BJ (cell line): ENCODE data around the gene ARHGAP12. TPM values are rescaled to one million over a fixed set of nuclear protein-coding genes. Genes with fewer than 3 reads are reported as not detected.
"Not testable (repeated sequence)": the region's sequence is repeated elsewhere in the genome, so short reads cannot be mapped to it uniquely, and the experiment has no call there.

Source experiments
- CTCF ChIA-PET: fragments of 350-600 bp; formaldehyde crosslinking; extraction: SDS; loops from one replicate; lab custom pipeline; 2021; ENCODE audit warnings: antibody characterized with exemption, inconsistent platforms; lab: Yijun Ruan, JAX
- POLR2A ChIA-PET: fragments of 300-600 bp; sonication (Branson Sonifier 250); formaldehyde crosslinking; extraction: SDS; loops from one replicate; lab custom pipeline; 2021; ENCODE audit warnings: antibody characterized with exemption; lab: Charles Lee
- DNase-seq: peaks from one replicate; pipeline ENCODE4 v3.0.0-alpha.2; 2011; ENCODE audit warnings: low read depth
- H3K27me3 ChIP-seq: 2 replicates; pipeline ENCODE4 v1.6.0; 2011; ENCODE audit warnings: low read length; ENCODE audit not compliant: control insufficient read depth, insufficient read depth
- H3K36me3 ChIP-seq: 2 replicates; pipeline ENCODE4 v1.5.1; 2011; ENCODE audit warnings: low read length; ENCODE audit not compliant: control insufficient read depth, insufficient read depth
- H3K4me3 ChIP-seq: 2 replicates; pipeline ENCODE4 v1.5.1; 2011; ENCODE audit warnings: low read depth, mild to moderate bottlenecking, control low read depth, low read length
- polyA plus RNA-seq: library from polyadenylated mRNA; depleted of rRNA; stranded (reverse); fragments of >200 nt; gene quantifications from 2 replicates; pipeline ENCODE4 v1.2.3, GENCODE V29; 2011
- TF ChIP-seq, protein P1 (sequence below): IDR thresholded peaks from 2 replicates; pipeline ENCODE4 v1.5.1; 2011; ENCODE audit warnings: low read depth, mild to moderate bottlenecking, control low read depth, inconsistent platforms, low read length, moderate library complexity; ENCODE audit not compliant: insufficient read depth

The ARHGAP12 gene
- polyA plus RNA-seq, 1 experiment = 7.5 TPM

DNA sequence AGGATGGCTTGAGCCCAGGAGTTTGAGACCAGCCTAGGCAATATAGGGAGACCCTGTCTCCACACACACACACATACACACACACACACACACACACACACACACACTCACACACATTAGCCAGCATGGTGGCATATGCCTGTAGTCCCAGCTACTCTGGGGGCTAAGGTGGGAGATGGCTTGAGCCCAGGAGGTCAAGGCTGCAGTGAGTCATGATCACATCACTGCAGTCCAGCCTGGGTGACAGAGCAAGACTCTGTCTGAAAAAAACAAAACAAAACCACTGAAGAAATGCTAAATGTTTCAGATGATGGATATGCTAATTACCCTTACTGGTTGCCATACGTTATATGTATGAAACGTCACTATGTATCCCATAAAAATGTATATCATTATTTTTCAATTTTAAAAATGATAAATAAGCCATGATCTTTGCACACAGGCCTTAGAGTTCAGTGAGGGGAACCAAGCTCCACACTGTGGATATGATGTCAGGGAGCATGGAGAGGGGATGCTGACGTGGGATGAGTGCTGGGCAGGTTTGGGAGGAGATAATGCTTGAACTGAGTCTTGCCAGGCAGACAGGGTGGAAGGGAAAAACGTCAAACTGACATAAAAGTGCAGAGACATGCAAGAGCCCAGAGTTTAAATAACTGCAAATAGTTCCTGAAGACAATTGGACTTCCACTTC is 45.9 kb upstream of the ARHGAP12 start:
- POLR2A ChIA-PET = no interaction called here
- no peak for DNase-seq
- H3K27me3 ChIP-seq = no peaks in the 10 kb centered on the region
- no peaks in the 10 kb centered on the region for H3K36me3 ChIP-seq
- TF ChIP-seq, protein P1, sequence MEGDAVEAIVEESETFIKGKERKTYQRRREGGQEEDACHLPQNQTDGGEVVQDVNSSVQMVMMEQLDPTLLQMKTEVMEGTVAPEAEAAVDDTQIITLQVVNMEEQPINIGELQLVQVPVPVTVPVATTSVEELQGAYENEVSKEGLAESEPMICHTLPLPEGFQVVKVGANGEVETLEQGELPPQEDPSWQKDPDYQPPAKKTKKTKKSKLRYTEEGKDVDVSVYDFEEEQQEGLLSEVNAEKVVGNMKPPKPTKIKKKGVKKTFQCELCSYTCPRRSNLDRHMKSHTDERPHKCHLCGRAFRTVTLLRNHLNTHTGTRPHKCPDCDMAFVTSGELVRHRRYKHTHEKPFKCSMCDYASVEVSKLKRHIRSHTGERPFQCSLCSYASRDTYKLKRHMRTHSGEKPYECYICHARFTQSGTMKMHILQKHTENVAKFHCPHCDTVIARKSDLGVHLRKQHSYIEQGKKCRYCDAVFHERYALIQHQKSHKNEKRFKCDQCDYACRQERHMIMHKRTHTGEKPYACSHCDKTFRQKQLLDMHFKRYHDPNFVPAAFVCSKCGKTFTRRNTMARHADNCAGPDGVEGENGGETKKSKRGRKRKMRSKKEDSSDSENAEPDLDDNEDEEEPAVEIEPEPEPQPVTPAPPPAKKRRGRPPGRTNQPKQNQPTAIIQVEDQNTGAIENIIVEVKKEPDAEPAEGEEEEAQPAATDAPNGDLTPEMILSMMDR = no peak
- no peak overlapping the region for H3K4me3 ChIP-seq
- CTCF ChIA-PET = interaction anchor here (0.6 to 1.1 kb wide), 4 partner anchors 10 to 201 kb away, joined by 3 to 5 read pairs (median 4); no protein-coding TSS in a partner anchor

DNA sequence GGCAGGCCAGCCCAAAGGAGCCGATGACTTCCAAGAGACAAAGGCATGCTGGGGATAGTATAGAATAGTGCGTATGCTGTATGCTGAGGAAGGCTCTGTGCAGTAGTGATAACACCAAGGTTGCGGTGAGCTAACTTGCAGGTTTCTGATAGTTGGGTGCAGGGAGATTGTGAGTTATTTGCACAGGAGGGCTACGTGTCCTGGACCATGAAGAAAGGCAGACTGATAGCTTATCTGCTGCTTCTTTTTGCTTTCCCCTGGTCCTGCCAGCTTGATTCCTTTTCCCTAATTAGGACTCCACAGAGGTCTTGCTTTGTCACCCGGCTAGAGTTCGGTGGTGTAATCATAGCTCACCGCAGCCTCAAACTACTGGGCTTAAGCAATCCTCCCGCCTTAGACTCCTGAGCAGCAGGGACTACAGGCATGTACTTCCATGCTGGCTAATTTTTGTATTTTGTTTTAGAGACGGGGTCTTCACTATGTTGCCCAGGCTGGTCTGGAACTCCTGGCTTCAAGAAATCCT is 43.9 kb upstream of the ARHGAP12 start:
- H3K4me3 ChIP-seq = no peak overlapping the region
- no peaks in the 10 kb centered on the region for H3K36me3 ChIP-seq
- ChIA-PET CTCF (interaction anchor here (0.6 to 0.8 kb wide), 2 partner anchors 10 to 13 kb away, joined by 3 read pairs; no protein-coding TSS in a partner anchor), POLR2A (no interaction called here)
- DNase-seq = no peak
- TF ChIP-seq, protein P1 = no peak
- no peaks in the 10 kb centered on the region for H3K27me3 ChIP-seq

DNA sequence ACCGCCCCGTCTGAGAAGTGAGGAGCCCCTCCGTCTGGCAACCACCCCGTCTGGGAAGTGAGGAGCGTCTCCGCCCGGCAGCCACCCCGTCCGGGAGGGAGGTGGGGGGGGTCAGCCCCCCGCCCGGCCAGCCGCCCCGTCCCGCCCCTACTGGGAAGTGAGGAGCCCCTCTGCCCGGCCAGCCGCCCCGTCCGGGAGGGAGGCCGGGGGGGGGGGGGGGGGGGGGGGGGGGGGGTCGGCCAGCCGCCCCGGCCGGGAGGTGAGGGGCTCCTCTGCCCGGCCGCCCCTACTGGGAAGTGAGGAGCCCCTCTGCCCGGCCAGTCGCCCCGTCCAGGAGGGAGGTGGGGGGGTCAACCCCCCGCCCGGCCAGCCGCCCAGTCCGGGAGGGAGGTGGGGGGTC is 41.2 kb upstream of the ARHGAP12 start:
- DNase-seq, H3K27me3 ChIP-seq, H3K36me3 ChIP-seq, CTCF ChIA-PET, H3K4me3 ChIP-seq, POLR2A ChIA-PET: not testable (repeated sequence)

DNA sequence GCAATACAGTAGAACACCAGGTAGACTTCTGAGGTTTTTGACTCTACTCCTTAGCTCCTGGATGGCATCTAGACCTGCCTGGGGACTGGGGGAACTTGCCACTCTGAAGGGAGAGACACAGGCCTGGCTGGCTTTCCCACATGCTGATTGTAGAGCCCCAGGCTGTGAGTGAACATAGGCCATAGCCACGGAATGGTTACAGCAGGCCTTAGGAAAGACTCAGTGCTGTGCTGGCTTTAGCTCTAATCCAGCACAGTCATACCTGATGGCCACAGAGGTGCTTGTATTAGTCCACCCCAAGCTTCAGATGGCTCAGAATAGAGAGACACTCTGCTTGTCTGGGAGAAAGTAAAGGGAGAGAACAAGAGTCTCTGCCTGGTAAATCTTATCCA is 35.0 kb upstream of the ARHGAP12 start:
- no peak for DNase-seq
- Histone ChIP-seq H3K4me3 (no peak overlapping the region), H3K36me3 (no peaks in the 10 kb centered on the region), H3K27me3 (no peaks in the 10 kb centered on the region)
- TF ChIP-seq, protein P1 = no peak
- ChIA-PET CTCF (interaction anchor here (1.0 to 1.1 kb wide), 2 partner anchors 10 to 102 kb away, joined by 3 read pairs; no protein-coding TSS in a partner anchor), POLR2A (no interaction called here)

DNA sequence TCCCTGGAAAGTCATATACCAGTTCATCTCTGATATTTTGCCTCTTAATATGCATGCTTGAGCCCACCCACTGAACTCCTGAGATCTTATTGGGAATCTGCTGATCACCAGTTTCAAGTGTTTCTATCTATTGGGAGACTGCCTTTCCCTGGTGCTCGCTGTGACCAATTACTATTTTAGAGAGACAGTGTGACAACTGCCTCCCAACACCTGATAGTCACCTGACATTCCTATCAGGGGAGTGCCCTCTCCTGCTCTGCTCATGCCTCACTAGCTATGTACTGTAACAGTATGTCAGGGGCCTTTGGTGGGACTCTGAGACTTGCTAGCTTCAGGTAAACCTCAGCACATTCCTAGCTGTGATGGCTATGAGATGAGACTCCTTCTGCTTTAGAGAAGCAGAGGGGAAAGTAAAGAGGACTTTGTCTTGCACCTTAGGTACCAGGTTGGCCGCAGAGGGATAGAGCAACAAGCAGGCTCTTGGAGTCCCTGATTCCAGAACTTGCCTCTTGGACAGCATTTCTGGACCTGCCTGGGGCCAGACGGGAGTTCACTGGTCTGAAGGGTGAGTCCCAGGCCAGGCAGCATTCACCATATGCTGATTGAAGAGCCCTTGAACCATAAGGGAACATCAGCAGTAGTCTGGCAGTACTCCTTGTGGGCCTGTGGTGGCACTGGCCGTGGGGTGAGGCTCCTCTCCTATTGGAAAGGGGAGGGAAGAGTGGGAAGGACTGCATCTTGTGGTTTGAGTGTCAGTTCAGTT is 34.4 kb upstream of the ARHGAP12 start:
- H3K27me3 ChIP-seq = no peaks in the 10 kb centered on the region
- TF ChIP-seq, protein P1 = no peak
- ChIA-PET POLR2A (no interaction called here), CTCF (interaction anchor here (1.0 kb wide), 1 partner anchor 10 kb away, joined by 3 read pairs; no protein-coding TSS in a partner anchor)
- DNase-seq = no peak
- no peaks in the 10 kb centered on the region for H3K36me3 ChIP-seq
- H3K4me3 ChIP-seq = no peak overlapping the region
